SK-N-SH (cell line): Measurements from ENCODE around the gene RGS18. TPM values are rescaled to one million over a fixed set of nuclear protein-coding genes. Genes with fewer than 3 reads are reported as not detected.
"Not testable (repeated sequence)": the region's sequence is repeated elsewhere in the genome, so short reads cannot be mapped to it uniquely, and the experiment has no call there.

ENCODE experiments used
- CTCF ChIA-PET: fragments of 300-600, 350-600 bp; formaldehyde crosslinking; extraction: SDS; loops from one replicate; lab custom pipeline; 2021; lab: Yijun Ruan, JAX
- POLR2A ChIA-PET: fragments of 350-600 bp; sonication (Branson Sonifier 250); formaldehyde crosslinking; extraction: SDS; loops from one replicate; lab custom pipeline; 2020; ENCODE audit warnings: antibody characterized with exemption, inconsistent platforms; lab: Yijun Ruan, JAX
- DNase-seq: peaks from one replicate; pipeline ENCODE4 v3.0.0; 2012
- H2AFZ ChIP-seq: fragments of 200-600 bp; sonication (generic); 2 replicates; pipeline ENCODE4 v1.8.1; 2016; ENCODE audit warnings: antibody characterized with exemption, mild to moderate bottlenecking, low read depth
- H3F3A ChIP-seq: fragments of 200-600 bp; sonication (generic); replicated peaks from 2 replicates; pipeline ENCODE3; 2016; ENCODE audit warnings: antibody characterized with exemption, mild to moderate bottlenecking; ENCODE audit not compliant: insufficient read depth
- H3K27ac ChIP-seq, 2 experiments: fragments of 200-500 bp in 1 of 2; fragments of 200-600 bp in 1 of 2; sonication (Bioruptor generic) in 1 of 2; sonication (generic), shearing (Covaris generic) in 1 of 2; 2 replicates each; pipeline versions ENCODE4 v1.5.1 to v1.6.1; 2014 to 2016; ENCODE audit warnings: low read depth in 2 of 2, inconsistent platforms in 1 of 2, low read length in 1 of 2, mild to moderate bottlenecking in 1 of 2, mixed read lengths in 1 of 2
- H3K27me3 ChIP-seq: fragments of 200-600 bp; sonication (generic), shearing (Covaris generic); 2 replicates; pipeline ENCODE4 v1.6.1; 2016; ENCODE audit warnings: mixed run types; ENCODE audit not compliant: insufficient read depth
- H3K36me3 ChIP-seq, 2 experiments: fragments of 200-500 bp in 1 of 2; fragments of 200-600 bp in 1 of 2; sonication (Bioruptor generic) in 1 of 2; sonication (generic) in 1 of 2; replicated peaks in 1 of 2; 2 replicates each; pipeline versions ENCODE3 to v1.5.1; 2014 to 2016; ENCODE audit warnings: low read length in 1 of 2, mild to moderate bottlenecking in 1 of 2; ENCODE audit not compliant: insufficient read depth in 2 of 2, control insufficient read depth in 1 of 2
- H3K4me1 ChIP-seq, 2 experiments: fragments of 200-500 bp in 1 of 2; fragments of 200-600 bp in 1 of 2; sonication (Bioruptor generic) in 1 of 2; sonication (generic), shearing (Covaris generic) in 1 of 2; 2 replicates each; pipeline versions ENCODE4 v1.5.1 to v1.6.1; 2014 to 2016; ENCODE audit warnings: low read depth in 1 of 2, low read length in 1 of 2, mixed run types in 1 of 2; ENCODE audit not compliant: insufficient read depth in 2 of 2, control insufficient read depth in 1 of 2
- H3K4me2 ChIP-seq: fragments of 200-600 bp; sonication (generic), shearing (Covaris generic); 2 replicates; pipeline ENCODE4 v1.6.1; 2017; ENCODE audit warnings: mixed run types
- H3K4me3 ChIP-seq, 2 experiments: fragments of 200-500 bp in 1 of 2; fragments of 200-600 bp in 1 of 2; sonication (Bioruptor generic) in 1 of 2; sonication (generic), shearing (Covaris generic) in 1 of 2; 2 replicates each; pipeline versions ENCODE4 v1.5.1 to v1.8.1; 2014 to 2016; ENCODE audit warnings: low read depth in 2 of 2, inconsistent platforms in 1 of 2, low read length in 1 of 2, mild to moderate bottlenecking in 1 of 2, mixed read lengths in 1 of 2, moderate library complexity in 1 of 2
- H3K79me2 ChIP-seq: fragments of 200-600 bp; sonication (generic); 2 replicates; pipeline ENCODE4 v1.8.1; 2017; ENCODE audit warnings: mild to moderate bottlenecking; ENCODE audit not compliant: insufficient read depth
- H3K9ac ChIP-seq: fragments of 200-600 bp; sonication (generic); 2 replicates; pipeline ENCODE4 v1.6.1; 2017; ENCODE audit warnings: mixed run types
- H3K9me2 ChIP-seq: fragments of 200-600 bp; sonication (generic); 2 replicates; pipeline ENCODE4 v1.6.1; 2017; ENCODE audit warnings: mixed run types
- H3K9me3 ChIP-seq: fragments of 200-600 bp; sonication (generic); 2 replicates; pipeline ENCODE4 v1.6.1; 2017; ENCODE audit warnings: mixed run types, mild to moderate bottlenecking, moderate library complexity
- H4K20me1 ChIP-seq: fragments of 200-600 bp; sonication (generic); 2 replicates; pipeline ENCODE4 v1.6.1; 2017; ENCODE audit warnings: mild to moderate bottlenecking, mixed run types; ENCODE audit not compliant: insufficient read depth
- CHD2 ChIP-seq: fragments of 150-350 bp; IDR thresholded peaks from 2 replicates; pipeline ENCODE4 v1.6.1; 2018; ENCODE audit warnings: low read length; ENCODE audit not compliant: partially characterized antibody
- EP300 ChIP-seq, 2 experiments: IDR thresholded peaks; 2 replicates each; pipeline versions ENCODE4 v1.4.0 to v1.6.1; 2012; ENCODE audit warnings: borderline replicate concordance in 1 of 2, low read depth in 1 of 2, low read length in 1 of 2
- FOSL2 ChIP-seq: IDR thresholded peaks from 2 replicates; pipeline ENCODE4 v1.4.0; 2012; ENCODE audit warnings: low read depth, mild to moderate bottlenecking, moderate library complexity, borderline replicate concordance
- FOXJ3 ChIP-seq: sonication (generic); formaldehyde crosslinking; IDR thresholded peaks from 2 replicates; pipeline ENCODE4 v1.5.1; 2020; ENCODE audit warnings: mild to moderate bottlenecking, missing genetic modification reagents
- GABPA ChIP-seq: IDR thresholded peaks from 2 replicates; pipeline ENCODE4 v1.4.0; 2012; ENCODE audit warnings: low read depth, mild to moderate bottlenecking
- GATA2 ChIP-seq: sonication (generic); formaldehyde crosslinking; IDR thresholded peaks from 2 replicates; pipeline ENCODE4 v1.5.0; 2020; ENCODE audit warnings: mild to moderate bottlenecking, missing genetic modification reagents
- JUND ChIP-seq: IDR thresholded peaks from 2 replicates; pipeline ENCODE4 v1.4.0; 2012
- MEF2A ChIP-seq: IDR thresholded peaks from 2 replicates; pipeline ENCODE4 v1.4.0; 2012; ENCODE audit warnings: low read depth, borderline replicate concordance
- MXI1 ChIP-seq: IDR thresholded peaks from 2 replicates; pipeline ENCODE4 v1.6.1; 2012; ENCODE audit warnings: mild to moderate bottlenecking, low read depth, low read length, improper control_type of control experiment
- NFIC ChIP-seq: IDR thresholded peaks from 2 replicates; pipeline ENCODE4 v1.4.0; 2012; ENCODE audit warnings: borderline replicate concordance
- RAD21 ChIP-seq: IDR thresholded peaks from 2 replicates; pipeline ENCODE4 v1.6.1; 2012; ENCODE audit warnings: mild to moderate bottlenecking, low read length
- RCOR1 ChIP-seq: fragments of 150-350 bp; IDR thresholded peaks from 2 replicates; pipeline ENCODE4 v1.6.1; 2017; ENCODE audit warnings: antibody characterized with exemption, low read length
- RXRA ChIP-seq: IDR thresholded peaks from 2 replicates; pipeline ENCODE4 v1.4.0; 2012; ENCODE audit warnings: low read depth, mild to moderate bottlenecking, borderline replicate concordance
- SIN3A ChIP-seq: IDR thresholded peaks from 2 replicates; pipeline ENCODE4 v1.6.1; 2012; ENCODE audit warnings: low read depth, mild to moderate bottlenecking, low read length, moderate library complexity, borderline replicate concordance
- SMC3 ChIP-seq: IDR thresholded peaks from 2 replicates; pipeline ENCODE4 v1.6.1; 2012; ENCODE audit warnings: low read depth, low read length, improper control_type of control experiment
- TAF1 ChIP-seq: IDR thresholded peaks from 2 replicates; pipeline ENCODE4 v1.6.1; 2012; ENCODE audit warnings: low read depth, mild to moderate bottlenecking, low read length, moderate library complexity, borderline replicate concordance
- ZBTB33 ChIP-seq: IDR thresholded peaks from 2 replicates; pipeline ENCODE4 v1.4.0; 2012; ENCODE audit warnings: low read depth, borderline replicate concordance
- WGBS: methylation state at CpG from one replicate; pipeline ENCODE4 v1.1.6; 2017; ENCODE audit warnings: low lambda C conversion rate; 5-methylcytosine and 5-hydroxymethylcytosine counted together
- polyA plus RNA-seq, 3 experiments: library from polyadenylated mRNA; depleted of rRNA; stranded (reverse); fragments of >200 nt; gene quantifications; 2 replicates each; pipeline ENCODE4 v1.2.3, GENCODE V29; 2012
- TF ChIP-seq, protein P1 (sequence below): IDR thresholded peaks from 2 replicates; pipeline ENCODE4 v1.4.0; 2012; ENCODE audit warnings: low read depth, borderline replicate concordance

RGS18 gene
- polyA plus RNA-seq, 1 of the 3 experiments (the other 2 are of a cell fraction), result not detected

DNA sequence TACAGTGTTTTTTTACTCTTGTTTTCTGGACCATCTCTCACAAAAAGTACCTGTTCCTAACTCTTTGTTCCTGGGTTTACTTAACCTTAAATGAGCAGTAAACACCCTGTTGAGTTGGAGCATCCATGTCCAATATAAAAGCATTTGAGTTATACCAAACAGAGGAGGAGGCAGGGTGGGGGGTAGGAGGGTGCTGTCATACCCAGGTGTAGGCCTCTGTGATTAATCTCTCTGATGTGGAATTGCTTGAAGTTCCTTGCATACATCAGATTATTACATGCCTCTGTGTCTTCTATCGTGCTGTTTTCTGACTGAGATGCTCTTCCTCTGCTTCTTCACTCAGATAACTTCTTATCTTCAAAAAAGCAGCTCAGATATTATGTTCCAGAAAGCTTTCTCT is 28.1 kb upstream of the RGS18 start (continued):
- TF ChIP-seq ZBTB33 (no peak), RXRA (no peak), MEF2A (no peak), EP300 (IDR thresholded peaks at IDR 0.05; ENCODE audit: borderline replicate concordance in 1 of 2, low read depth in 1 of 2, low read length in 1 of 2) (no peak), RCOR1 (no peak), TAF1 (no peak), MXI1 (no peak), SMC3 (no peak), JUND (no peak)

GRCh38 chr1:192130865-192131264 is 27.4 kb upstream of the RGS18 start:
- H3K36me3 ChIP-seq, H3K4me1 ChIP-seq, CTCF ChIA-PET, H3F3A ChIP-seq, H3K4me3 ChIP-seq, H2AFZ ChIP-seq, H3K9me2 ChIP-seq, H3K4me2 ChIP-seq, H3K27ac ChIP-seq, H4K20me1 ChIP-seq, H3K9me3 ChIP-seq, H3K79me2 ChIP-seq, POLR2A ChIA-PET, DNase-seq, H3K9ac ChIP-seq, H3K27me3 ChIP-seq: not testable (repeated sequence)
- WGBS, result 38% methylated on average over 5 of the region's 5 CpGs

GRCh38 chr1:192131914-192132313 is 26.3 kb upstream of the RGS18 start:
- Histone ChIP-seq H2AFZ (no peak overlapping the region), H3K27me3 (no peaks in the 10 kb centered on the region), H3K4me3 (no peak overlapping the region), H3K9ac (no peak overlapping the region), H3K9me3 (no peaks in the 10 kb centered on the region; the same call in 1 of the 2 replicates), H3K4me2 (no peak overlapping the region), H3K27ac (no peak overlapping the region), H3K36me3 (no peaks in the 10 kb centered on the region), H3K79me2 (no peaks in the 10 kb centered on the region), H3K4me1 (no peaks in the 10 kb centered on the region; a peak in 1 of 4 replicates), H3K9me2 (no peaks in the 10 kb centered on the region), H4K20me1 (no peaks in the 10 kb centered on the region), H3F3A (no peaks in the 10 kb centered on the region)
- DNase-seq, result no peak
- 9% methylated on average over 4 of the region's 4 CpGs for WGBS
- ChIA-PET CTCF (no interaction called here), POLR2A (no interaction called here)
- TF ChIP-seq MEF2A (no peak), NFIC (no peak), FOXJ3 (CRISPR knock-in tag) (no peak), GATA2 (CRISPR knock-in tag) (no peak), MXI1 (no peak), ZBTB33 (no peak), JUND (no peak), TAF1 (no peak), RAD21 (no peak), CHD2 (no peak), RXRA (no peak), SIN3A (no peak), GABPA (no peak), FOSL2 (no peak)
- TF ChIP-seq, protein P1, sequence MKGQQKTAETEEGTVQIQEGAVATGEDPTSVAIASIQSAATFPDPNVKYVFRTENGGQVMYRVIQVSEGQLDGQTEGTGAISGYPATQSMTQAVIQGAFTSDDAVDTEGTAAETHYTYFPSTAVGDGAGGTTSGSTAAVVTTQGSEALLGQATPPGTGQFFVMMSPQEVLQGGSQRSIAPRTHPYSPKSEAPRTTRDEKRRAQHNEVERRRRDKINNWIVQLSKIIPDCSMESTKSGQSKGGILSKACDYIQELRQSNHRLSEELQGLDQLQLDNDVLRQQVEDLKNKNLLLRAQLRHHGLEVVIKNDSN, result no peak
